HL-60 (cell line): ENCODE measurements around the gene THY1.

Experiments
- DNase-seq, 2 experiments: peaks; one replicate each; pipeline ENCODE4 v3.0.0-alpha.2; 2010 to 2020; ENCODE audit warnings: low read depth in 1 of 2, low spot score in 1 of 2
- H3K27ac ChIP-seq: fragments of 250-450 bp; sonication (Bioruptor Pico); replicated peaks from 2 replicates; pipeline ENCODE4 v1.5.1; 2020; ENCODE audit warnings: mild to moderate bottlenecking, moderate library complexity
- H3K27me3 ChIP-seq: fragments of 250-450 bp; sonication (Bioruptor Pico); 2 replicates; pipeline ENCODE4 v1.5.1; 2021; ENCODE audit warnings: mild to moderate bottlenecking, moderate library complexity; ENCODE audit not compliant: insufficient read depth, poor library complexity, severe bottlenecking
- H3K4me3 ChIP-seq: replicated peaks from 2 replicates; pipeline ENCODE4 v1.5.1; 2011; ENCODE audit warnings: mild to moderate bottlenecking, control low read depth, low read length; ENCODE audit not compliant: insufficient read depth
- CTCF ChIP-seq: IDR thresholded peaks from one replicate; pipeline ENCODE4 v1.5.1; 2011; ENCODE audit warnings: low read length, control low read depth, inconsistent platforms; ENCODE audit not compliant: insufficient read depth
- GABPA ChIP-seq: IDR thresholded peaks from 2 replicates; pipeline ENCODE4 v1.6.1; 2012; ENCODE audit warnings: low read depth
- POLR2AphosphoS5 ChIP-seq: IDR thresholded peaks from 2 replicates; pipeline ENCODE4 v1.6.1; 2012; ENCODE audit warnings: low read depth
- SPI1 ChIP-seq: IDR thresholded peaks from 2 replicates; pipeline ENCODE4 v1.6.1; 2012; ENCODE audit warnings: low read depth, mild to moderate bottlenecking, borderline replicate concordance
- TF ChIP-seq, protein P1 (sequence below): IDR thresholded peaks from 2 replicates; pipeline ENCODE4 v1.6.1; 2012; ENCODE audit warnings: low read depth; ENCODE audit not compliant: insufficient replicate concordance

THY1 gene

DNA sequence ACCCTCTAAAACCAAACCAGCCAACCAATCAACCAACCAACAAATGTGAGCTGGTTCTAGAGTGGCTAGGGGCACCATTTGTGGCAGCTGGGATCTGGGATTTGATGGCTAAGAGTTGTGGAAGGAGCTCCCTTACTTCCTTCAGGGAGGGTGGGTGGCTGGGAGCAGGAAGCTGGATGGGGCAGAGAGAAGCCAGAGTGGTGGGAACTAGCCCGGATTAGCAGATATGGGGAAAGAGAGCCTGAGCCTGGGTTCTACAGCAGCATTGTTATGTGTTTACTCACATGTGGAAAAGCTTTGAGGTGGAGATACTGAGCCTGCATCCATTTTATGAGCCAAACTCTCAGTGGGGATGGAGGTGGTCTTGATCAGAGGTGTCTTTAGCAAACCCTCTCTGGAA, 30.9 kb upstream of the THY1 start:
- TF ChIP-seq, protein P1, sequence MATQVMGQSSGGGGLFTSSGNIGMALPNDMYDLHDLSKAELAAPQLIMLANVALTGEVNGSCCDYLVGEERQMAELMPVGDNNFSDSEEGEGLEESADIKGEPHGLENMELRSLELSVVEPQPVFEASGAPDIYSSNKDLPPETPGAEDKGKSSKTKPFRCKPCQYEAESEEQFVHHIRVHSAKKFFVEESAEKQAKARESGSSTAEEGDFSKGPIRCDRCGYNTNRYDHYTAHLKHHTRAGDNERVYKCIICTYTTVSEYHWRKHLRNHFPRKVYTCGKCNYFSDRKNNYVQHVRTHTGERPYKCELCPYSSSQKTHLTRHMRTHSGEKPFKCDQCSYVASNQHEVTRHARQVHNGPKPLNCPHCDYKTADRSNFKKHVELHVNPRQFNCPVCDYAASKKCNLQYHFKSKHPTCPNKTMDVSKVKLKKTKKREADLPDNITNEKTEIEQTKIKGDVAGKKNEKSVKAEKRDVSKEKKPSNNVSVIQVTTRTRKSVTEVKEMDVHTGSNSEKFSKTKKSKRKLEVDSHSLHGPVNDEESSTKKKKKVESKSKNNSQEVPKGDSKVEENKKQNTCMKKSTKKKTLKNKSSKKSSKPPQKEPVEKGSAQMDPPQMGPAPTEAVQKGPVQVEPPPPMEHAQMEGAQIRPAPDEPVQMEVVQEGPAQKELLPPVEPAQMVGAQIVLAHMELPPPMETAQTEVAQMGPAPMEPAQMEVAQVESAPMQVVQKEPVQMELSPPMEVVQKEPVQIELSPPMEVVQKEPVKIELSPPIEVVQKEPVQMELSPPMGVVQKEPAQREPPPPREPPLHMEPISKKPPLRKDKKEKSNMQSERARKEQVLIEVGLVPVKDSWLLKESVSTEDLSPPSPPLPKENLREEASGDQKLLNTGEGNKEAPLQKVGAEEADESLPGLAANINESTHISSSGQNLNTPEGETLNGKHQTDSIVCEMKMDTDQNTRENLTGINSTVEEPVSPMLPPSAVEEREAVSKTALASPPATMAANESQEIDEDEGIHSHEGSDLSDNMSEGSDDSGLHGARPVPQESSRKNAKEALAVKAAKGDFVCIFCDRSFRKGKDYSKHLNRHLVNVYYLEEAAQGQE: no peak
- no peak for TF ChIP-seq POLR2AphosphoS5
- no peak for TF ChIP-seq SPI1
- no peak for TF ChIP-seq CTCF
- TF ChIP-seq GABPA: no peak
- Histone ChIP-seq H3K27me3 (peaks cover 2% of the 10 kb centered on the region), H3K27ac (no peak overlapping the region), H3K4me3 (no peak overlapping the region)
- DNase-seq: no peak

DNA sequence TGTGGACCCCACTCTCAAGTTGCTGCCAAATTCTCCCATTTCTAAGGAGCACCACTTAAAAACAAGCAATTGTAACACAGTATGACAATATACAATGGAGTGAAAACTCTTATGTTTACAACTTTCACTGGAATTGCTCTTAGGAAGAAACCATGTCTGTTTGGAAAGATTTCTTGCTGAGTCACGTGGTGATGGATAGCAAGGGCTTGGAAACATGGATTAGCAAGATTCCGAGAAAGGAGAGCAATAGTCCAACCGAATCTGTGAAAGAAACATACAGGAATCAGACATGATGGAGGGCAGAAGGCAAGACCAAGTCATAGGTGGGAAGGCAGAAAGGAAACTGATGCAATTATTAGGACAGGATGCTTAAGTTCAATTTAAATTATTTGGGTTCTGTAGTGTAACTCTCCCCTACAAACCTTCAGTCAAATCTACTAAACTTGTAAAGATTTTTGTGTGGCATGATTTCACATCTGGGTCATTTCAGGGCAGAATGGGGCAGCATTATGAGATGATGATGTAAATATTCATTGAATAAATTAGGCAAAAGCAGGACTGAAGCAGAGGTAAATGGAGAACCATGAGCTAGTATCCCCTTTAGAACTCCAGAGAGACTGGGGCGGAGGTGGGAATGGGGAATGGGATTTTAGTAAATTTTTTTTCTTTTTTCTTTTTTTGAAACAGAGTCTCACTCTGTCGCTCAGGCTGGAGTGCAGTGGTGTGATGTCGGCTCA, 27.8 kb upstream of the THY1 start:
- peaks cover 2% of the 10 kb centered on the region for H3K27me3 ChIP-seq
- H3K27ac ChIP-seq: no peak overlapping the region
- TF ChIP-seq CTCF (no peak), SPI1 (no peak), POLR2AphosphoS5 (no peak), GABPA (no peak)
- TF ChIP-seq, protein P1: no peak
- DNase-seq: no peak
- no peak overlapping the region for H3K4me3 ChIP-seq

- Histone ChIP-seq H3K4me3 (no peak overlapping the region), H3K27ac (no peak overlapping the region), H3K27me3 (peaks cover 2% of the 10 kb centered on the region)
- TF ChIP-seq SPI1 (no peak), CTCF (no peak), GABPA (no peak), POLR2AphosphoS5 (no peak)
- TF ChIP-seq, protein P1: no peak
- DNase-seq: no peak
These were observed 26.5 kb upstream of the THY1 start for GRCh38 chr11:119449498-119449897.
